ENCODE results near the gene TAF11L11.
"Not testable (repeated sequence)": the region's sequence is repeated elsewhere in the genome, so short reads cannot be mapped to it uniquely, and the experiment has no call there.

Gene TAF11L11

GRCh38 chr5:17625686-17626085 lies 21.7 kb downstream of the TAF11L11 start:
- Histone ChIP-seq H2AFZ (ENCODE audit: low read length) (no peak overlapping the region), H3K9ac (ENCODE audit: low read length) (no peak overlapping the region), H3K4me3 (ENCODE audit: low read length) (no peak overlapping the region), H3K9me3 (replicated peaks; ENCODE audit: insufficient read depth, low read length) (no peaks in the 10 kb centered on the region), H3K36me3 (replicated peaks; ENCODE audit: insufficient read depth, low read length) (no peaks in the 10 kb centered on the region), H3K79me2 (ENCODE audit: low read length) (no peaks in the 10 kb centered on the region), H3K4me1 (ENCODE audit: low read length) (no peaks in the 10 kb centered on the region), H3F3A (ENCODE audit: insufficient read depth, low read length) (no peaks in the 10 kb centered on the region), H3K4me2 (ENCODE audit: low read depth, low read length) (no peak overlapping the region), H3K27ac (ENCODE audit: low read length) (no peak overlapping the region), H4K20me1 (ENCODE audit: insufficient read depth, low read length) (no peaks in the 10 kb centered on the region), H3K9me2 (replicated peaks; ENCODE audit: insufficient read depth, low read length) (no peaks in the 10 kb centered on the region), H3K27me3 (replicated peaks; ENCODE audit: insufficient read depth, low read length) (no peaks in the 10 kb centered on the region)
- no peak for DNase-seq
- no peak for TF ChIP-seq CTCF (IDR thresholded peaks at IDR 0.05; ENCODE audit: low read length)
- TF ChIP-seq EZH2 (optimal IDR thresholded peaks at IDR 0.05; ENCODE audit: low read depth, low read length) = no peak
- no peak for TF ChIP-seq EZH2phosphoT487 (IDR thresholded peaks at IDR 0.05; ENCODE audit: low read length)

GRCh38 chr5:17631788-17632187 lies 27.8 kb downstream of the TAF11L11 start, which contains the start of gene TAF11L13:
Gene TAF11L13 (plus strand): TSS chr5:17632088.
- H3K36me3 ChIP-seq (replicated peaks; ENCODE audit: insufficient read depth, low read length); H3K27me3 ChIP-seq (replicated peaks; ENCODE audit: insufficient read depth, low read length); DNase-seq; H2AFZ ChIP-seq (ENCODE audit: low read length); H3K9ac ChIP-seq (ENCODE audit: low read length); H3K27ac ChIP-seq (ENCODE audit: low read length); H3K4me1 ChIP-seq (ENCODE audit: low read length); H3K9me3 ChIP-seq (replicated peaks; ENCODE audit: insufficient read depth, low read length); H3K79me2 ChIP-seq (ENCODE audit: low read length); H3K4me3 ChIP-seq (ENCODE audit: low read length); H3K4me2 ChIP-seq (ENCODE audit: low read depth, low read length); H3F3A ChIP-seq (ENCODE audit: insufficient read depth, low read length); H4K20me1 ChIP-seq (ENCODE audit: insufficient read depth, low read length); H3K9me2 ChIP-seq (replicated peaks; ENCODE audit: insufficient read depth, low read length): not testable (repeated sequence)

- Histone ChIP-seq H3K36me3 (replicated peaks; ENCODE audit: insufficient read depth, low read length) (no peaks in the 10 kb centered on the region), H3K4me3 (ENCODE audit: low read length) (no peak within 1 kb of the TSS), H3K27me3 (replicated peaks; ENCODE audit: insufficient read depth, low read length) (no peaks in the 10 kb centered on the region), H3K79me2 (ENCODE audit: low read length) (no peaks in the 10 kb centered on the region), H2AFZ (ENCODE audit: low read length) (no peak within 1 kb of the TSS), H3K9ac (ENCODE audit: low read length) (no peak within 1 kb of the TSS), H4K20me1 (ENCODE audit: insufficient read depth, low read length) (no peaks in the 10 kb centered on the region), H3K27ac (ENCODE audit: low read length) (no peak within 1 kb of the TSS), H3K4me1 (ENCODE audit: low read length) (no peaks in the 10 kb centered on the region), H3K4me2 (ENCODE audit: low read depth, low read length) (no peak within 1 kb of the TSS), H3K9me2 (replicated peaks; ENCODE audit: insufficient read depth, low read length) (no peaks in the 10 kb centered on the region), H3F3A (ENCODE audit: insufficient read depth, low read length) (no peaks in the 10 kb centered on the region), H3K9me3 (replicated peaks; ENCODE audit: insufficient read depth, low read length) (no peaks in the 10 kb centered on the region)
- DNase-seq = no peak
- no peak for TF ChIP-seq EZH2 (optimal IDR thresholded peaks at IDR 0.05; ENCODE audit: low read depth, low read length)
- no peak for TF ChIP-seq CTCF (IDR thresholded peaks at IDR 0.05; ENCODE audit: low read length)
- no peak for TF ChIP-seq EZH2phosphoT487 (IDR thresholded peaks at IDR 0.05; ENCODE audit: low read length)
These were observed 30.2 kb downstream of the TAF11L11 start, which contains the start of gene TAF11L14 for GRCh38 chr5:17634160-17634559. Gene TAF11L14 (plus strand): TSS chr5:17634460.

GRCh38 chr5:17649232-17649631 lies 45.2 kb downstream of the TAF11L11 start:
- not testable (repeated sequence) for H4K20me1 ChIP-seq (ENCODE audit: insufficient read depth, low read length); H3K9ac ChIP-seq (ENCODE audit: low read length); H3F3A ChIP-seq (ENCODE audit: insufficient read depth, low read length); H3K79me2 ChIP-seq (ENCODE audit: low read length); H3K9me2 ChIP-seq (replicated peaks; ENCODE audit: insufficient read depth, low read length); H3K27me3 ChIP-seq (replicated peaks; ENCODE audit: insufficient read depth, low read length); DNase-seq; H3K9me3 ChIP-seq (replicated peaks; ENCODE audit: insufficient read depth, low read length); H3K27ac ChIP-seq (ENCODE audit: low read length); H3K36me3 ChIP-seq (replicated peaks; ENCODE audit: insufficient read depth, low read length); H2AFZ ChIP-seq (ENCODE audit: low read length); H3K4me2 ChIP-seq (ENCODE audit: low read depth, low read length); H3K4me1 ChIP-seq (ENCODE audit: low read length); H3K4me3 ChIP-seq (ENCODE audit: low read length)

GRCh38 chr5:17655201-17655759 lies 51.3 kb downstream of the TAF11L11 start:
- not testable (repeated sequence) for DNase-seq; H3K79me2 ChIP-seq (ENCODE audit: low read length); H3K27me3 ChIP-seq (replicated peaks; ENCODE audit: insufficient read depth, low read length); H3K9me3 ChIP-seq (replicated peaks; ENCODE audit: insufficient read depth, low read length); H3K36me3 ChIP-seq (replicated peaks; ENCODE audit: insufficient read depth, low read length); H3K9ac ChIP-seq (ENCODE audit: low read length); H3K4me3 ChIP-seq (ENCODE audit: low read length); H3K27ac ChIP-seq (ENCODE audit: low read length); H2AFZ ChIP-seq (ENCODE audit: low read length); H3K4me1 ChIP-seq (ENCODE audit: low read length); H3K9me2 ChIP-seq (replicated peaks; ENCODE audit: insufficient read depth, low read length); H3F3A ChIP-seq (ENCODE audit: insufficient read depth, low read length); H3K4me2 ChIP-seq (ENCODE audit: low read depth, low read length); H4K20me1 ChIP-seq (ENCODE audit: insufficient read depth, low read length)
